ENCODE measurements around the gene ST7.

Gene ST7

DNA sequence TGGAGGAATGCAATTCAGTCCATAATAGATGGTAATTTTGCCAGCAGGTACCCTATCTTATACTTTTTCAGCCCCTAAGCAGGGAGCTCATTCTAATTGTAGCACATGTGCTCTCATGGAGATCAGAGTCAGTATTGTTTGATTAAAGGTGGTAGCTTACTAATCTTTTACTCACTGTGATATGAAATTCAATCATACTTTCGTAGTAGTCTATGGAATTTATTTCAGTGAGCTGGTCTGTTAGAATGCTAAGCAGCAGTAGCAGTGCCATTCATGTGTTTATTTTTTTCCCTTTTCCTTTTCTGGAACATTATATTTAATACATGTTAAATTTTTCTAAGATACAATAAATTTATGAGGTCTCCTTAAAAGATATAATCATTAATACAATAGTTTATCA is 109.0 kb downstream of the ST7 start:
- TF ChIP-seq, protein P1, sequence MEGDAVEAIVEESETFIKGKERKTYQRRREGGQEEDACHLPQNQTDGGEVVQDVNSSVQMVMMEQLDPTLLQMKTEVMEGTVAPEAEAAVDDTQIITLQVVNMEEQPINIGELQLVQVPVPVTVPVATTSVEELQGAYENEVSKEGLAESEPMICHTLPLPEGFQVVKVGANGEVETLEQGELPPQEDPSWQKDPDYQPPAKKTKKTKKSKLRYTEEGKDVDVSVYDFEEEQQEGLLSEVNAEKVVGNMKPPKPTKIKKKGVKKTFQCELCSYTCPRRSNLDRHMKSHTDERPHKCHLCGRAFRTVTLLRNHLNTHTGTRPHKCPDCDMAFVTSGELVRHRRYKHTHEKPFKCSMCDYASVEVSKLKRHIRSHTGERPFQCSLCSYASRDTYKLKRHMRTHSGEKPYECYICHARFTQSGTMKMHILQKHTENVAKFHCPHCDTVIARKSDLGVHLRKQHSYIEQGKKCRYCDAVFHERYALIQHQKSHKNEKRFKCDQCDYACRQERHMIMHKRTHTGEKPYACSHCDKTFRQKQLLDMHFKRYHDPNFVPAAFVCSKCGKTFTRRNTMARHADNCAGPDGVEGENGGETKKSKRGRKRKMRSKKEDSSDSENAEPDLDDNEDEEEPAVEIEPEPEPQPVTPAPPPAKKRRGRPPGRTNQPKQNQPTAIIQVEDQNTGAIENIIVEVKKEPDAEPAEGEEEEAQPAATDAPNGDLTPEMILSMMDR (IDR thresholded peaks at IDR 0.05; ENCODE audit: insufficient read depth, low read length, poor library complexity, severe bottlenecking): no peak
- Histone ChIP-seq H3K27me3 (replicated peaks; ENCODE audit: control insufficient read depth, insufficient read depth, low read length) (no peaks in the 10 kb centered on the region), H3K4me3 (replicated peaks; ENCODE audit: low read depth, low read length) (no peak overlapping the region), H3K36me3 (ENCODE audit: control insufficient read depth, insufficient read depth, low read length) (no peaks in the 10 kb centered on the region)
- DNase-seq (ENCODE audit: extremely low read depth, insufficient read length): no peak

DNA sequence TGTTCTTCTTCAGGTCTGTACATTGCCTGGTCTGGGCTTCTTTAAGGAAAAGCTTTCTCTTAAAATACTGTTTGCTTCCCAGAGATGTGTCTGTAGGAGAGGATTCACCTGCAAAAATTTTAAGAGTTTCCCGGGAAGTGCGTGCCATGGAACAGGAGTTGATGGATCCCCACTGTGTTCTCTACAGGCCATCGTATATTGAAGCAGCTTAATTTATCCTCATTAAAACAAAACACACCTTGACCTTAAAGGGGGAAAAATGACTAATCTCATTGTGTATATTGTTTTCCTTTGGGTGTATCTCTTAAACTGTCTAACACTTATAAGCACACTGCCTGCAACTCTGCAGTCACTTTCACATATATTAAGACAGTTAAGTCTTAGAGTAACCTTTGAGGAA is 111.4 kb downstream of the ST7 start:
- TF ChIP-seq, protein P1 (IDR thresholded peaks at IDR 0.05; ENCODE audit: insufficient read depth, low read length, poor library complexity, severe bottlenecking): no peak
- no peak for DNase-seq (ENCODE audit: extremely low read depth, insufficient read length)
- no peaks in the 10 kb centered on the region for H3K27me3 ChIP-seq (replicated peaks; ENCODE audit: control insufficient read depth, insufficient read depth, low read length)

DNA sequence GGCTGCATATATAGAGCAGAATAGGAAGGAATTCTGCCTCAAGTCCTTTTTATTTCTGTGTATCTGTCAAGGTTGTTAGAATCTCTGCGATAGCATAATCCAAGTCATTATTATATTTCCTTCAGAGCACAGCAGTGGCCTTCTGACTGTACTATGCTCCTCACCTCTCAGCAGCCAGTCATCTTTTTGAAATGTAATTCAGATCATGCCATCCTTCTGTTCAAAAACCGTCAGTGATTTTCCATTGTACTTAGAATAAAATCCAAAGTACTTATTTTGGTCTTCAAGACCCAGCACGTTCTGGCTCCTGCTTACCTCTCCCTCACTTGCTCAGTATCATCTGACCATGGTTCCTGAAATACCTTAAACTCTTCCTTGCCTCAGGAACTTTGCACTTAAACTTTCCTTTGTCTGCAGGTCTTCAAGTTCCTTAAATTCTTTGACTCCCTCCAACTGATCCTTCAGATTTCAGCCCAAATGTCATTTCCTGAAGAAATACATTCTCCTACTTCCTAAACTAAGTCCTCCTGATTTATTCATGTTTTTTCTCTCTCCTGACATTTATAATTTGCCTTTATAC is 112.4 kb downstream of the ST7 start:
- TF ChIP-seq, protein P1 (IDR thresholded peaks at IDR 0.05; ENCODE audit: insufficient read depth, low read length, poor library complexity, severe bottlenecking): no peak
- H3K36me3 ChIP-seq (ENCODE audit: control insufficient read depth, insufficient read depth, low read length): no peaks in the 10 kb centered on the region
- no peak for DNase-seq (ENCODE audit: extremely low read depth, insufficient read length)

More for the DNA sequence above, 111.4 kb downstream of the ST7 start:
- H3K36me3 ChIP-seq (ENCODE audit: control insufficient read depth, insufficient read depth, low read length): no peaks in the 10 kb centered on the region
- no peak overlapping the region for H3K4me3 ChIP-seq (replicated peaks; ENCODE audit: low read depth, low read length)

DNA sequence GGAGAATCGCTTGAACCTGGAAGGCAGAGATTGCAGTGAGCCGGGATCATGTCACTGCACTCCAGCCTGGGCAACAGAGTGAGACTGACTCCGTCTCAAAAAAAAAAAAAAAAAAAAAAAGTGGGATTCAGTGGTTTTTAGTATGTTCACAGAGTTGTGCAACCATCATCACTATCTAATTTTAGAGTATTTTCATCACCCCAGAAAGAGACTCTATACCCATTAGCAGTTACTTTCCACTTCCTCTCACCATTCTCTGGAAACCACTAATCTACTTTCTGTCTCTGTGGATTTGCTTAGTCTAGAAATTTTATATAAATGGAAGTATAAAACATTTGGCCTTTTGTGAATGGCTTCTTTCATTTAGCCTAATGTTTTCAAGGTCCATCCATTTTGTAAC is 113.4 kb downstream of the ST7 start:
- TF ChIP-seq, protein P1 (IDR thresholded peaks at IDR 0.05; ENCODE audit: insufficient read depth, low read length, poor library complexity, severe bottlenecking): no peak
- Histone ChIP-seq H3K27me3 (replicated peaks; ENCODE audit: control insufficient read depth, insufficient read depth, low read length) (no peaks in the 10 kb centered on the region), H3K36me3 (ENCODE audit: control insufficient read depth, insufficient read depth, low read length) (no peaks in the 10 kb centered on the region), H3K4me3 (replicated peaks; ENCODE audit: low read depth, low read length) (no peak overlapping the region)
- peak; percentile 23 for DNase-seq (ENCODE audit: extremely low read depth, insufficient read length)

More for the DNA sequence above, 112.4 kb downstream of the ST7 start:
- Histone ChIP-seq H3K4me3 (replicated peaks; ENCODE audit: low read depth, low read length) (no peak overlapping the region), H3K27me3 (replicated peaks; ENCODE audit: control insufficient read depth, insufficient read depth, low read length) (no peaks in the 10 kb centered on the region)

DNA sequence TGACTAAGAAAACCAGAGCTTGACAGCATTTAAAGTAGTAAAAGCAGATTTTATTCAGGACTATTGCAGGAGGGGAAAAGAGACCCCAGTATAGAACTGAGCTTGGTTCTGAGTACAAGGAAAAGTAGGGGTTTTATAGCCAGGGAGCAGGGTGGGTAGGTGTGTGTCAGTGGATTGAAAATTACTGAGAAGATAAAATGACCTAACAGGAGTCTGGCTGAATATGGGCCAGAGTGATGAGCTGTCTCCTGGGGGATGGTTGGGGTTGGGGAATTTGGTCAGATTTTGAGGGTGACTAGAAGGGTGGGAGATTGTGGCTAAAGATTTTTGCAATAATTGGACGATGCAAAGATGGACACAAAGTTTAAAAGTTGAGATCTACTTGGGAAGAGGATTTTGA is 114.0 kb downstream of the ST7 start:
- H3K36me3 ChIP-seq (ENCODE audit: control insufficient read depth, insufficient read depth, low read length): no peaks in the 10 kb centered on the region
- H3K27me3 ChIP-seq (replicated peaks; ENCODE audit: control insufficient read depth, insufficient read depth, low read length): no peaks in the 10 kb centered on the region
- TF ChIP-seq, protein P1 (IDR thresholded peaks at IDR 0.05; ENCODE audit: insufficient read depth, low read length, poor library complexity, severe bottlenecking): no peak
- DNase-seq (ENCODE audit: extremely low read depth, insufficient read length): no peak
- no peak overlapping the region for H3K4me3 ChIP-seq (replicated peaks; ENCODE audit: low read depth, low read length)
